GM18505 (cell line): ENCODE data around the gene BEND6.
"Not testable (repeated sequence)": the region's sequence is repeated elsewhere in the genome, so short reads cannot be mapped to it uniquely, and the experiment has no call there.

Experiments used
- ATAC-seq: cut with Tn5 transposase; IDR thresholded peaks from one replicate; pipeline ENCODE4 v1.9.1; 2021; ENCODE audit not compliant: unreplicated experiment
- POLR2A ChIP-seq: IDR thresholded peaks from 4 replicates; pipeline ENCODE4 v1.6.1; 2011; ENCODE audit warnings: borderline replicate concordance; ENCODE audit not compliant: insufficient read depth, insufficient read length; ENCODE audit errors: extremely low read depth

The BEND6 gene

DNA sequence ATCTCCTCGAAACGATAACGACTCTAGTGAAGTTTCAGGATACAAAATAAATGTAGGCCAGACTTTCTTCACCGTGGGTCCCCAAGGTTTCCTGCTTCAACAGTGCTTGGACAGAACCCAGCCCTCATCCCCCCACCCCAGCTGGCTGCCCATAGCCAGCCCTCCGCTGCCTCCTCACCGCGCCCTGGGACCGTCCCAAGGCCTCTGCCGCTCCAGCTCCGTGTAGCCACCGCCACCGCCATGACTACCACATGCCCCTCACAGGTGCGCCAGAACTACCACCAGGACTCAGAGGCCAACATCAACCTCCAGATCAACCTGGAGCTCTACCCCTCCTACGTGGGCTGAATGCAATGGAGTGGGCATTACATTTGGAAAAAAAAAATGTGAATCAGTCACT, 49.4 kb downstream of the BEND6 start:
- no peak for ATAC-seq
- no peak for TF ChIP-seq POLR2A

DNA sequence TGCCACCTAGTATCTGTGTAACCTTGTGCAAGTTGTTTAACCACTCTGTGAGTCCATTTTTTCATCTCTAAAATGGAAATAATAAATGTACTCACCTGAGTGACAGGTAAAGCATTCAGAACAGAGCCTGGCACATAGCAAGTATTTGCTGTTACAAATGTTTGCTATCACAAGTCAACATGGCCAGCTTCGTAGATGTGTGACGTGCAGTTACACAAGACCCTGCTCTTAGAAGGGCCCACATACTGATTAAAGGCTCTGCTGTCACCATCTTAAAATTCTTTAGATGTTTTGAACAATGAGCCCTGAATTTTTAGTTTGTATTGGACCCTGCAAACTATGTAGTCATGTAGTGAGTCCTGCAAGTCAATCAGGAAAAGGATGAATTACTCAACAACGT, 51.2 kb downstream of the BEND6 start:
- TF ChIP-seq POLR2A = no peak
- no peak for ATAC-seq

DNA sequence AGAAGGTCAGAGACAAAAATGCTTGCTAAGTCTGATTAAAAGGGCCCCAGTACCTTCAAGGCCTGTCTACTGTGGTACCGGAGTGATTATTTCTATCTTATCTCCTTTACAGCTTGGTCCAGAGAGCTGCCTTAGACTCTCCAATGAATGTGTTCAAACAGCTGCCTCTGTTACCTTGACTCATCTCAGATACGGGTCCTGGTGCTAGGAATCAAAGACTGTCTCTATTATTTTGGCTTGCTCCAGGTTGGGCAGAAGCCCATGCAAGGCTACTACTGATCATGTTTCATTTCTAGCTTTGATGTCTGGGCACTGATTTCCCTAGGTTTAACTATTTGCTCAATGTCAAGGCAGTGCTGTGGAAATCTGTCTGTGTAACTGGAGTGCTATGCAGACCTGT, 53.2 kb downstream of the BEND6 start:
- ATAC-seq = not testable (repeated sequence)

DNA sequence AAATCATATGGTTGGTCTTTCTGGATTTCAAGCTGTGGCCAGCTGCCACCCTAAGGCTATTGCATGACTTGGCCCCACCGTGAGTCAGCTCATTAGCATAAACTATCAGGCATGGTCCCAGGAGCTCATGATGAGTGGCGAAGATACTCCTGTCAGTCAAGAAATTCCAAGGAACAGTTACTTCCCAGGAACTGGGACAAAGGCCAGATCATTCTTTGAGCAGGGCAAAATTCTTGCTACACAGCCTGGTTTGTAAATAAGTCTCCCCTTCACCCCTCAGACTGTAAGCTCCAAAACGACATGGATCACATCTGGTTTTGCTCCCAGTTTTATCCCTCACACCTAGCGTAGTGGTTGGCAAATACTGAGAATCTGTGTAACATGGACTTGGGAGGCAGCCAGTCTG, 58.6 kb downstream of the BEND6 start:
- ATAC-seq = no peak

DNA sequence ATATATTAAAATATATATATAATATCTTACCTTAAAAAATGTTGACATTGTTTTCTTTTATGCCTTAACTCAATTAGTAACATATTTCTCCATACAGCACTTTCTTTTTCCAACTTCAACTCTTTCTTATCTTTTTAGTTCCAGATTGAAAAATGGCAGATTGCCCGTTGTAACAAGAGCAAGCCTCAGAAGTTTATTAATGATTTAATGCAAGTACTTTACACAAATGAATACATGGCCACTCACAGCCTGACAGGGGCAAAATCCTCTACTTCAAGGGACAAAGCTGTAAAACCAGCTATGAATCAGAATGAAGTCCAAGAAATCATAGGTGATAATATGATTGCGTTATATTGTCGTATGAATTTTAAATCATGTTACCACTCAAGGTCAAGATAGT, 62.2 kb downstream of the BEND6 start:
- no peak for ATAC-seq
- no peak for TF ChIP-seq POLR2A

More for the DNA sequence above, 58.6 kb downstream of the BEND6 start:
- no peak for TF ChIP-seq POLR2A

DNA sequence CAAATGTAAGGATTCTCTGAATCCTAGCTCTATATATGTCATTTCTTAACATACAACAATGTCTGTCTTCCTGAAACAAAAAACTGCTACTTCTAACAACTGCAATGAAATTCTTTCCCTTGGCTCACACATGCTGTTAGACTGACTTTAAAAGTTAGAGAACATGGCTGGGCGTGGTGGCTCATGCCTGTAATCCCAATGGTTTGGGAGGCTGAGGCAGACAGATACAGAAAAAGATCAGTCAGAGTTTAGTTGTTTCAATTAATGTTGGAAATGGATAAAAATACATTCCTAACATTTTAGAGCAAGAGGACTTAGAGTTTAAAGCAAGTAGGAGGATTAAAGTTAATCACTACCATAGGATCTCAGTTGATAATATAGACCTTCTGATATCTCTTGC, 62.9 kb downstream of the BEND6 start:
- TF ChIP-seq POLR2A = no peak
- no peak for ATAC-seq

DNA sequence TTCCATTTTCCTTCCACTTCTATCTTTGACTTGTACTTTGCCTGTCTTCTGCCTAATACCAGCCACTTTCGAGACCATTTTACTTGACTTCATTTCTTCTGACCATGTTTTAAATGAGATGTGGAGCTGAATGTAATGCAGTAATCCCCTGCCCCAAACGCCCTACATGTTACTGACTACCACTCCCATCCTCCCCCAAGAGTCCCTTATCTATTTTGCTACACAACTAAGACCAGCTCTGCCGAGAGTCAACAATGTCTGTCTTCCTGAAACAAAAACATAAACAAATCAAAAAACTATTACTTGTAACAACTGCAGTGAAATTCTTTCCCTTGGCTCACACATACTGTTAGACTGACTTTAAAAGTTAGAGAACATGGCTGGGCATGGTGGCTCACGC, 64.5 kb downstream of the BEND6 start:
- TF ChIP-seq POLR2A = no peak
- ATAC-seq = no peak

DNA sequence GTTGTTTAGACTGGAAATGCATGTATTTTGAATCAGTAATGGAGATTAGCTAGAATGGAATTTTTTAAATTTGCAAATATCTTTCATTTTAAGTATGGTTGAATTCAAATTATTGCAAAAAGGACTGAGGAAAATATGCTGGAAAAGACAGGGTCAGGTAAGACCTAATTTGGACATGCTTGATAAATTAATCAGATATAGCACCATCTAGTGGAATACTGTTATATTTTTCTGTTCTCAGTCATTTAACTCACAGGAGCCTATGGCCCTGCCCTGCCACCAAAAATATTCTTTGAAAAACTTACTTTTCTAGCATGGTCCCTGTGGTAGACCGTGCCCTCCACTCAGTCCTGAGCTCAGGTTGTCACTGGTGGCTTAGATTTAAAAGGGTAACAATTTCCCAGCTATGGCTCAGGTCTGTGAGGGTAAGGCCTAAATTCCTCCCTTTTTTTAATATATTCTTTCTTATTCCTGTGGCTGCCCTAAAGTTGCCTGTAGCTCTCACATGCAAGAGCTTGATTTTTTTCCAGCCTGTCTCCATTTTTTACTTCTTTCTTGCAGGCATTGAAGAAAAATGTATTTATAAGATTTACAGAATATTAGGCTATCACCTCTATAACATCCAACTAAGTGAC, 66.3 kb downstream of the BEND6 start:
- ATAC-seq = peak; percentile 79
- no peak for TF ChIP-seq POLR2A

DNA sequence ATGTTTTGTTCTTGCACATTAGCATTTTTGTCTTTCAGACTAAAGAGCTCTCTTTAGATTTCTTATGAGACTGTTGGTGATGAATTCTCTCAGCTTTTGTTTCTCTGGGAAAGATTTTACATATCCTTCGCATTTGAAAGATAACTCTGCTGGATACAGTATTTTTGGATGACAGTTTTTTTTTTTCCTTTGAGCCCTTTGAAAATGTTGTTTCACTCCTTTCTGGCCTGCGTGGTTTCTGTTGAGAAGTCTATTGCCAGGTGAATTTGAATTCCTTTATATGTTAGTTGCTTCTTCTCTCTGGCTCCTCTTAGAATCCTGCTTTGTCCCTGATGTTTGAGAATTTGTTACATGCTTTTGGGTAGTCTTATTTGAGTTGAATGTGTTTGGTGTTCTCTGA, 69.4 kb downstream of the BEND6 start:
- no peak for ATAC-seq
- no peak for TF ChIP-seq POLR2A

DNA sequence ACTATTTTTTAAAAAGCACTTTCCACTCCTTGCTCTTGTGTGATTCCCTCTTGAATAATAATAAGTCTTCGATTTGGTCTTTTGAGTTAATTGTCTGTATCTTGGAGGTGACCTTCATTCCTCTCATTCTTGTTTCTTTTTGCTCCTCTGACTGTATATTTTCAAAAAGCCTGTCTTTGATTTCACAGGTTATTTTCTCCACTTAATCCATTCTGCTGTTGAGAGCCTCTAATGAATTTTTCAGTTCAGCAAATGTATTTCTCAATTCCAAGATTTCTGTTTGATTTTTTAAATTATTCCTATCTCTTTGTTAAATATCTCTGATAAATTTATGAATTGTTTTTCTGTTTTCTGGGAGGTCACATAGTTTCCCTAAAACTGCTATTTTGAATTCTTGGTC, 69.9 kb downstream of the BEND6 start:
- no peak for ATAC-seq
- TF ChIP-seq POLR2A = no peak

DNA sequence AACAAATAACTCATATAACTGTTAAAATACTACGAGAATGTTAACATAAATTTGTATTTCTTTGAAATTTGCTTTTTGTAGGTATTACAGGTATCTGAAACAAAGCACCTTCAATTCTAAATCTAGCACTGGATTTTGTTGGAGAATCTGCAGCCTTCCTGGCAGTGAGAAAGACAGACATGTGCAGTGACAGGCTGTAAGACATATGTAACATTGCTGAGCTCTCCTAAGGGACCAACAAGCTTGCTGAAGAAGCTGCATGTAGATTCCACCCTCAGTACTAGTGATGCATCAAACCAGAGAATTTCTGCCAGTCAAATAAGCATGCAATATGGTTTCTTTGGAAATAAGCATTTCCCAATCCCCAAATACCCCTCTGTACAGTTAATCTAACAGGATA, 71.1 kb downstream of the BEND6 start:
- no peak for ATAC-seq

DNA sequence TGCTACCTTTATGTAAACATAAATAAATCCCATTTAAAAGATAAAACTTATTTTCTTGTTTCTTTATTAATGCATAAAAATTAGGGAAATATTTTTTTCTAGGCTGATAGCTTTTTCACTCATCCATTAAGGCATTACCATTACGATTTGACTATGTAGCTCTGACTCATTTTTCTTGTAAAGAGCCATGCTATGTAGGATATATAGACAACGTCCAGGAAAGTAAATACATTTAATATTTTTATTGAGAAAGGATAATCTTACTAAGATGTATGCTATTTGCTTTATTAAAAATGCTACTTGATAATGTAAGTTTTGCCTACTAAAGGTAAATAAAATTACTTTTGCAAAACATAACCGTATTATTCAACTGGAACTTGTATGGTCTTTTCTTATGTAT, 72.4 kb downstream of the BEND6 start:
- no peak for TF ChIP-seq POLR2A
- ATAC-seq = no peak

More for the DNA sequence above, 71.1 kb downstream of the BEND6 start:
- TF ChIP-seq POLR2A = no peak

DNA sequence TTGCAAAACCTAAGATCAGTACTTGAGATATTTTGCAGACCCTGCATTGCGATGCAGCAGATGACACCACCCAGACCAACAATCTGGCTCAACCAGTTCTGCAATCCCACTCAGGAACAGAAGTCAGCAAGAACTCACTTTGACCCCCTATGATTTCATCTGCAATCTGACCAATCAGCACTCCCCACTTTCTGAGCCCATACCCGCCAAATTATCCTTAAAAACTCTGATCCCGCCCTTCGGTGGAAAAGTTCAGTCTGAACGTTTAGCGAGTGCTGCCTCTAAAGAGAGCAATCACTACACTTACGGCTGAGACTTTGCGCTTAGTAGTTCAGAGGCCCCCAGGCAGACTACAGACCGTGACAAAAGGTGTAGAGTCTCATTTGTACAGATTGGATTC, 74.3 kb downstream of the BEND6 start:
- ATAC-seq = no peak
- TF ChIP-seq POLR2A = no peak

DNA sequence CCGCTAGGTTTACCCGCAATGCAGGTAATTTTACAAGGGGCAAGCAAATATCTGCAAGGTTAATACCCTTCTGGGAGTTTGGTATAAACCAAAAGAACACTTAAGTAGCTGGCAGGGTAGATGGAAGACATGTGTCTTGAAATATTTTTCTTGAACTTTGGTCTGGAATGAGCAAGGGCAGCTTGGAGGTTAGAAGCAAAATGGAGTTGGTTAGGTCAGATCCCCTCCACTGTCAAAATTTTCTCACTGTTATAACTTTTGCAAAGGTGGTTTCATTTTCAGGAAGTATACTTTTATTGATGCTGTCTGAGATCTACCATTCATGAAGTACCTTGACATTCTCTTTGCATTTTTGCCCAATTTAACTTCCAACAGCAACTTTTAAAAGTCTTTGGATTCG, 78.3 kb downstream of the BEND6 start:
- no peak for TF ChIP-seq POLR2A
- ATAC-seq = no peak

DNA sequence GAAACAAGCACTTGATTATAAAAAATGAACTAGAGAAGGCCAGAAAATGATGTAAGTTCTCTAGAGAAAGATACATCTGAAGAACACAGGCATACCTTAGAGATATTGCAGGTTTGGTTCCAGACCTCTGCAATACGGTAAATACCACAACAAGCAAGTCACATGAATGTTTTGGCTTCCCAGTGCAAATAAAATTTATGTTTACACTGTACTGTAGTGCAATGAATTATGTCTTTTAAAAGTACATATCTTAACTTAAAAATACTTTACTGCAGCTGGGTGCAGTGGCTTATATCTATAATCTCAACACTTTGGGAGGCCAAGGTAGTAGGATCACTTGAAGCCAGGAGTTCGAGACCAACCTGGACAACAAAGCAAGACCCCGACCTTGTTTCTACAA, 80.6 kb downstream of the BEND6 start:
- no peak for TF ChIP-seq POLR2A

More for the DNA sequence above, 80.6 kb downstream of the BEND6 start:
- no peak for ATAC-seq
